OCI-LY7 (cell line): Measurements from ENCODE around the gene KNDC1. TPM values are rescaled to one million over a fixed set of nuclear protein-coding genes. Genes with fewer than 3 reads are reported as not detected.

Experiments
- BruUV-seq: library from RNA; stranded (reverse); fragments of 400-500 nt; replicated peaks from 2 replicates; lab custom pipeline; 2021; lab: Mats Ljungman, UMichigan
- CTCF ChIA-PET: fragments of 300-600 bp; sonication (Branson Sonifier 250); formaldehyde crosslinking; loops from one replicate; lab custom pipeline; 2022; ENCODE audit warnings: antibody characterized with exemption; ENCODE audit not compliant: unreplicated experiment; lab: Charles Lee
- POLR2A ChIA-PET: fragments of 300-600 bp; sonication (Branson Sonifier 250); formaldehyde crosslinking; loops from one replicate; lab custom pipeline; 2022; ENCODE audit warnings: antibody characterized with exemption; lab: Charles Lee
- DNase-seq: peaks from one replicate; pipeline ENCODE4 v3.0.0-alpha.2; 2015; ENCODE audit warnings: low spot score
- H2AFZ ChIP-seq: fragments of 200-600 bp; sonication (generic), shearing (Covaris generic); 2 replicates; pipeline ENCODE4 v1.6.1; 2014; ENCODE audit warnings: mild to moderate bottlenecking, antibody characterized with exemption, low read length, moderate library complexity
- H3K27ac ChIP-seq: fragments of 200-600 bp; sonication (generic); 2 replicates; pipeline ENCODE4 v1.5.1; 2014; ENCODE audit warnings: mixed run types, low read depth, mild to moderate bottlenecking, moderate library complexity, low read length, inconsistent platforms; ENCODE audit not compliant: poor library complexity, severe bottlenecking
- H3K36me3 ChIP-seq: fragments of 200-600 bp; sonication (generic); 2 replicates; pipeline ENCODE4 v1.6.1; 2014; ENCODE audit warnings: mild to moderate bottlenecking, antibody characterized with exemption, low read length, moderate library complexity, mixed read lengths; ENCODE audit not compliant: insufficient read depth
- H3K4me1 ChIP-seq: fragments of 200-600 bp; sonication (generic); 2 replicates; pipeline ENCODE4 v1.5.1; 2014; ENCODE audit warnings: mild to moderate bottlenecking, low read length; ENCODE audit not compliant: insufficient read depth, poor library complexity, severe bottlenecking
- H3K4me2 ChIP-seq: fragments of 200-600 bp; sonication (generic); 2 replicates; pipeline ENCODE4 v1.6.1; 2014; ENCODE audit warnings: mild to moderate bottlenecking, low read length
- H3K4me3 ChIP-seq: fragments of 200-600 bp; sonication (generic); 2 replicates; pipeline ENCODE4 v1.5.1; 2014; ENCODE audit warnings: mild to moderate bottlenecking, low read depth, low read length; ENCODE audit not compliant: poor library complexity, severe bottlenecking
- H3K79me2 ChIP-seq: fragments of 200-600 bp; sonication (generic); 2 replicates; pipeline ENCODE4 v1.6.1; 2016; ENCODE audit warnings: low read depth, mild to moderate bottlenecking, low read length, moderate library complexity, mixed read lengths; ENCODE audit not compliant: insufficient read depth
- H3K9me2 ChIP-seq: fragments of 200-600 bp; sonication (generic); 2 replicates; pipeline ENCODE4 v1.6.1; 2016; ENCODE audit warnings: mild to moderate bottlenecking, low read length, mixed read lengths; ENCODE audit not compliant: insufficient read depth
- H3K9me3 ChIP-seq: fragments of 200-600 bp; sonication (generic); 2 replicates; pipeline ENCODE4 v1.6.1; 2014; ENCODE audit warnings: mild to moderate bottlenecking, mixed run types, low read length, mixed read lengths
- H4K20me1 ChIP-seq: fragments of 200-600 bp; sonication (generic); 2 replicates; pipeline ENCODE4 v1.6.1; 2014; ENCODE audit warnings: mild to moderate bottlenecking, antibody characterized with exemption, low read length, moderate library complexity, mixed read lengths; ENCODE audit not compliant: insufficient read depth
- EZH2phosphoT487 ChIP-seq: fragments of 200-600 bp; sonication (generic); IDR thresholded peaks from 2 replicates; pipeline ENCODE4 v1.6.1; 2018; ENCODE audit warnings: low read depth, borderline replicate concordance, mild to moderate bottlenecking, mixed run types, antibody characterized with exemption, low read length, moderate library complexity, mixed read lengths
- intact Hi-C: fragments of 100-400 bp; cut with micrococcal nuclease; formaldehyde crosslinking; loops from one replicate; pipeline ENCODE4 v1.10.0; 2022; ENCODE audit not compliant: unreplicated experiment
- total RNA-seq, 2 experiments: library from RNA; depleted of rRNA in 1 of 2; stranded (reverse); fragments of >200 nt in 1 of 2; shearing (Covaris generic) in 1 of 2; gene quantifications; 2 replicates each; pipeline ENCODE4 v1.2.3, GENCODE V29; 2014 to 2022
- TF ChIP-seq, protein P1 (sequence below): fragments of 200-600 bp; sonication (generic); conservative IDR thresholded peaks from 2 replicates; pipeline ENCODE4 v1.5.1; 2014; ENCODE audit warnings: mild to moderate bottlenecking, antibody characterized with exemption, low read length, moderate library complexity, mixed read lengths

Gene KNDC1
- total RNA-seq, 2 experiments from 2014 or later: not detected

DNA sequence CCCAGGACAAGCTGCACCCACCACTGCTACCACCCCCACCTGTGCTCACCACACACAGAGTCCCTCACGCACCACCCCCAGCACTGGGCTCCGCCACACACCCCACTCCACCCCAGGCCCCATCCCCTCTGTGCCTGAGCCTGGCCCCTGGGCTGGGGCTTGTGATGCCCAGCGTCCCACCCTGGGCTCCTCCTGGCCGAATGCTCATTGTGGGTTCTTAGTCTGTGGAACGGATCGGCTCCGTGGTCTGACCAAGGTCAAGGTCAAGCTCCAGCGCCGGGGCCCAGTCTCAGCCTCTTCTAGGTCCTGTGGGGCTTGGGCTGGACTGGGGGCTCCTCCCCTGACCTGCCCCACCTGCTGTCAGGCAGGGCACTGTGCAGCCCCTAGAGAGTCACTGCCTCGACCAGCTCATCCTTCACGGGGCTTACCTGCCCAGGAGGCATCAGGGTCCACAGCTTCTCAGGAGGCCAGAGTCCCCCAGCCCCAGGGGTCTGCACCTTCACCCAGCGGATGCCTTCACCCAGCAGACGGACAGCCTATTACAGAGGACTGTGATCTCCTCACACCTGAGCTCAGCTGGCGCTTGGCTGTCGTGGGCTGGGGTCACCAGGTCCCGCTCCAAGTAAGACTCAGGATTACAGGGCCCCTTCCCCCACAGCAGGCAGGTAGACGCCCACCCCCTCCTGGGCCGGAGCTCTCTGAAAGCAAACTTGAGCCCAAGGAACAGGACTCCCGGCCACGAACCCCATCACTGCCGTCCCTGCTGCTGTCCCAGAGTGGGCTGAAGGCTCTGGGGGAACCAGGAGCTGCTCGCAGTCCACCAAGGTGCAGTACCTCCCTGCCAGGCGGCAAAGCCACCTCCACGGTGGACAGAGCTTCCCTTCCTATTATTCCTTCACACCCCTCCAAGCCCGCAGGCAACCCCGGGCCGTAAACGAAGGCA lies 54.7 kb downstream of the KNDC1 start:
- Histone ChIP-seq H4K20me1 (no peaks in the 10 kb centered on the region), H3K79me2 (no peaks in the 10 kb centered on the region), H3K36me3 (no peaks in the 10 kb centered on the region), H3K4me2 (no peak overlapping the region), H3K4me3 (no peak overlapping the region), H2AFZ (no peak overlapping the region), H3K9me3 (no peaks in the 10 kb centered on the region), H3K4me1 (no peaks in the 10 kb centered on the region), H3K9me2 (no peaks in the 10 kb centered on the region), H3K27ac (no peak overlapping the region)
- ChIA-PET CTCF (no interaction called here), POLR2A (interaction anchor here (0.8 kb wide), 1 partner anchor 265 kb away, joined by 3 read pairs; no protein-coding TSS in a partner anchor)
- DNase-seq: no peak
- TF ChIP-seq, protein P1, sequence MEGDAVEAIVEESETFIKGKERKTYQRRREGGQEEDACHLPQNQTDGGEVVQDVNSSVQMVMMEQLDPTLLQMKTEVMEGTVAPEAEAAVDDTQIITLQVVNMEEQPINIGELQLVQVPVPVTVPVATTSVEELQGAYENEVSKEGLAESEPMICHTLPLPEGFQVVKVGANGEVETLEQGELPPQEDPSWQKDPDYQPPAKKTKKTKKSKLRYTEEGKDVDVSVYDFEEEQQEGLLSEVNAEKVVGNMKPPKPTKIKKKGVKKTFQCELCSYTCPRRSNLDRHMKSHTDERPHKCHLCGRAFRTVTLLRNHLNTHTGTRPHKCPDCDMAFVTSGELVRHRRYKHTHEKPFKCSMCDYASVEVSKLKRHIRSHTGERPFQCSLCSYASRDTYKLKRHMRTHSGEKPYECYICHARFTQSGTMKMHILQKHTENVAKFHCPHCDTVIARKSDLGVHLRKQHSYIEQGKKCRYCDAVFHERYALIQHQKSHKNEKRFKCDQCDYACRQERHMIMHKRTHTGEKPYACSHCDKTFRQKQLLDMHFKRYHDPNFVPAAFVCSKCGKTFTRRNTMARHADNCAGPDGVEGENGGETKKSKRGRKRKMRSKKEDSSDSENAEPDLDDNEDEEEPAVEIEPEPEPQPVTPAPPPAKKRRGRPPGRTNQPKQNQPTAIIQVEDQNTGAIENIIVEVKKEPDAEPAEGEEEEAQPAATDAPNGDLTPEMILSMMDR: no peak
- no peak for TF ChIP-seq EZH2phosphoT487
- BruUV-seq: no TSS peak
- intact Hi-C loops: no loop called here

- BruUV-seq: no TSS peak
- no peak overlapping the region for H3K4me3 ChIP-seq
- H3K9me2 ChIP-seq: no peaks in the 10 kb centered on the region
- no peaks in the 10 kb centered on the region for H3K79me2 ChIP-seq
- no peaks in the 10 kb centered on the region for H3K9me3 ChIP-seq
- ChIA-PET POLR2A (no interaction called here), CTCF (no interaction called here)
- TF ChIP-seq, protein P1: no peak
- no peak for TF ChIP-seq EZH2phosphoT487
- no peaks in the 10 kb centered on the region for H3K4me1 ChIP-seq
- no peaks in the 10 kb centered on the region for H3K36me3 ChIP-seq
- DNase-seq: no peak
- intact Hi-C loops: no loop called here
- no peaks in the 10 kb centered on the region for H4K20me1 ChIP-seq
- no peak overlapping the region for H3K27ac ChIP-seq
- no peak overlapping the region for H3K4me2 ChIP-seq
- no peak overlapping the region for H2AFZ ChIP-seq
Observed at GRCh38 chr10:133215586-133215985, 55.6 kb downstream of the KNDC1 start.

GRCh38 chr10:133216776-133217175 lies 56.8 kb downstream of the KNDC1 start:
- CTCF ChIA-PET: no interaction called here
- Histone ChIP-seq H3K9me3 (no peaks in the 10 kb centered on the region), H4K20me1 (no peaks in the 10 kb centered on the region), H2AFZ (no peak overlapping the region), H3K9me2 (no peaks in the 10 kb centered on the region), H3K27ac (no peak overlapping the region), H3K4me2 (no peak overlapping the region), H3K36me3 (no peaks in the 10 kb centered on the region), H3K4me3 (no peak overlapping the region), H3K79me2 (no peaks in the 10 kb centered on the region), H3K4me1 (no peaks in the 10 kb centered on the region)
- DNase-seq: no peak
- no TSS peak for BruUV-seq
- TF ChIP-seq, protein P1: no peak
- no peak for TF ChIP-seq EZH2phosphoT487
- intact Hi-C loops: no loop called here
- POLR2A ChIA-PET: no interaction called here
